GM19468 (cell line): ENCODE measurements around the gene WFDC5.

Experiments
- ATAC-seq: cut with Tn5 transposase; IDR thresholded peaks from one replicate; pipeline ENCODE4 v1.9.1; 2021; ENCODE audit warnings: mild to moderate bottlenecking, moderate library complexity, moderate number of reproducible peaks; ENCODE audit not compliant: unreplicated experiment; ENCODE audit errors: extremely low read depth

Gene WFDC5

DNA sequence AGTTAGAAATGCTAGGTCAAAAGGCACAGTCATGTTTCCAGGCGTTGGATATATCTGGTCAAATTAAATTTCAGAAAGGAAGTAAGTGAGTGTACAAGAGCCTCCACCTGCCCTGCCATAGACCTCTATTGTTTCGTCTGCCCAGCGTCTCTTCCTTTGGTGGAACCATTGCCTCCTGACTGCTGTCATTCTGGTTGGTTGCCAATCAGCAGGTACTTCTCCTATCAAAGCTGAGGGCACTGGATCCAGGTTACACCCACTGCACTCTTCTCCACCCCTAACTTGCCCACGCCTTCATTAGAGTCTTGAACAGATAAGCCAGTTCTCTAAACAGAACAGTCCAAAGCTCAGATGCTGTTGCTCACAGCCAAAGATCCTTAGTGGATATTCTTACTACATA lies 2.6 kb upstream of the WFDC5 start:
- ATAC-seq, result no peak

- ATAC-seq, result no peak
Observed at GRCh38 chr20:45115829-45116228, 855 bp upstream of the WFDC5 start.

- no peak for ATAC-seq
Observed at GRCh38 chr20:45115386-45115774, 406 bp upstream of the WFDC5 start.

GRCh38 chr20:45113865-45114264 lies 1.1 kb downstream of the WFDC5 start:
- ATAC-seq, result no peak

- no peak for ATAC-seq
Observed at GRCh38 chr20:45112754-45113153, 2.2 kb downstream of the WFDC5 start.

DNA sequence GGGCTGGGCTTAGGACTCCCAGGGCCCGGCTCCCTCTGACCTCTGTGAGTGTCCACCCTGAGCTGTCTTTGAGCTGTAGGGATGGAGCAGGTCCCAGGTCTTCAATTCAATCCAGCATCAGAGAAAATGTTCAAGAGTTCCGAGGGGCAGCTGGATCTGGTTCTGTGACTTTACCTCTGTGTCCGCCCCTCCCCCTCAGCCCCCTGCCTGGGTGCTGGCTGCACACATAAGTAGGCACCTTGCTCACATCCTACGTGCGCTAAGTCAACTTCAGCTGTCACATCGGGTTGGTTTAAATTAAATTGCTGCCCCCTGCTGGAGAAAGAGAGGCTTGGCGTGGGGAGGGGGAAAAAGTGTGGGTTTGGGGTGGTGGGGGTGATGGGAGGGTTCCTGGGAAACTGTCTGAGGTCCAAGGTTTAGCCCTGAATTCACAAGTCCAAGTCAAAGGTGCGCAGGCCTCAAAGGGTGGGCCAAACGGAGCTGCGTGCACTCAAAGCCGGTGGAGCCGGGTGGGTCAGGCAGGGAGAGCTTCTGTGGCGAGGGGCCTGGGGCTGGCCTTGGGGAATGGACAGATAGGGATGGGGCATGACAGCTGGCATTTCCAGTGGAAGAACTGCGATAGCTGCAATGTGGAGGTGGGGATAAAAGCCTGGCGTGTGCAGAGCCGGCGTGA lies 3.0 kb downstream of the WFDC5 start:
- ATAC-seq, result no peak

- no peak for ATAC-seq
Observed at GRCh38 chr20:45111285-45111684, 3.7 kb downstream of the WFDC5 start.

DNA sequence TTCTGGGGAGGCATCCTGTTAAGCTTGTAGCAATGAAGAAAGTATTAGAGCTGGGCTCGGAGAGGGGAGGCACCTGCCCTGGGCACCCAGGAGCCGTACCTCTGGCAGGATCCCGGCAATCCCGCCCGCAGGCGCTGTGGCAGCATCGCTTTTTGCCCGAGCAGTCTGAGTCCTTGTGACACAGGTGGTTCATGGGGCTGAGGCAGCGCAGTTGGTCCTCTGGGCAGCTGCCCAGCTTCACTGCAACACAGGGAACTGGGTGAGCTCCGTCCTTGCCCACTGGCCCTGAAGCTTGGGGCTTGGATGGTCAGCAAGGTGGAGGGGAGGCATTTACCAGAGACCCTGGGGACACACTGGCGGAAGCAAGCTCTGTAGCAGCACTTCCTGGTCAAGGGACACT lies 4.7 kb downstream of the WFDC5 start:
- no peak for ATAC-seq

DNA sequence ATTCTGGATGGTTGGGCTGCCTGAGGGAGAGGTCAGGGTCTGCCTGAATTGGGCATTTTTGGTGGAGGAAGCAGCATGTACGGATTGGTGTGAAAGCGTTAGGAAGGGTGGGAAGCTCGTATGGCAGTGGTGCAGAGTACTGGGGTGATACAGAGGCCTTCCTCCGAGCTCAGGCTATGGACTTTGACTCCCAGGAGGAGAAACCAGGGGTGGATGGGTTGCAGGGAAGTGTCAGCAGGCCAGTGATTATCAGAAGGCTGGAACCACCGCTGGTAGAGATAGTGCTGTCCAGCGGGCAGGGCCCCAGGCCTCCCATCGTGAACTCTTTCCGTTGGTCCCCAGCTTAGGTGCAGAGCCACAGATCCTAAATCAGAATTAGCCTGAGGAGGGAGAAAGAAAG lies 5.3 kb downstream of the WFDC5 start:
- ATAC-seq, result no peak

DNA sequence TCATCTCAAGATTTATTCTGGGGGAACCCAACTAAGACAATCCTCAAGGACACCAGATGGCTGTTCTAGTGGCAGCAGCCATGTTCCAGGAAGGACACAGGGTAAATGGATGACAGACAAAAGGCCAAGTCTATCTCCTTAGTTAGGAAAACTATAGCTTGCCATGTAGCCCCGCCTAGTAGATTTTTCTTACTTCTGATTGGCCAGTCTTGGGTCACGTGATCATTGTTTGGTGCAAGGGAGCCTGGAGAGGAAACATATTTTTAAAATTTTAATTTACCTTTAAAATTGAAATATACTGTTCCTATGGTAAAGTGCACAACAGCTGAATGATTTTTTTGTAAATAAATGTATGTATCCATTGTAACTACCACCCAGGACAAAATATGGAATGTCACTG lies 9.7 kb downstream of the WFDC5 start:
- no peak for ATAC-seq

GRCh38 chr20:45104786-45105185 lies 10.2 kb downstream of the WFDC5 start:
- no peak for ATAC-seq

DNA sequence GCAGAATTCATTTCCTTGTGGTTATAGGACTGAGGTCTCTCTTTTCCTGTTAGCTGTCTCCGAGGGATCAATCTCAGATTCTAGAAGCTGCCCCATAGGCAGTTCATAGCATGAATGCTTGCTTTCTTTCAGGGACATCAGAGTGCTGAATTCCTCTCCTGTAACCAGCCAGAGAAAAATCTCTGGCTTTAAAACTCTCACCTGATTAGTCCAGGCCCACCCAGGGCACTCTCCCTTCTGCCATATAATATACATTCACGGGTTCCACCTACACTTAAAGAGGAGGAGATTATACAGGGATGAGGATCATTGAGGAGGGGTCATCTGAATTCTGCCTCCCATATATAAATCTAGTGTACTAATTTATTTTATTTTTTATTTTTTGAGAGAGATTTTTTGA lies 11.9 kb downstream of the WFDC5 start:
- ATAC-seq, result no peak

GRCh38 chr20:45101333-45101850 lies 13.6 kb downstream of the WFDC5 start:
- no peak for ATAC-seq

DNA sequence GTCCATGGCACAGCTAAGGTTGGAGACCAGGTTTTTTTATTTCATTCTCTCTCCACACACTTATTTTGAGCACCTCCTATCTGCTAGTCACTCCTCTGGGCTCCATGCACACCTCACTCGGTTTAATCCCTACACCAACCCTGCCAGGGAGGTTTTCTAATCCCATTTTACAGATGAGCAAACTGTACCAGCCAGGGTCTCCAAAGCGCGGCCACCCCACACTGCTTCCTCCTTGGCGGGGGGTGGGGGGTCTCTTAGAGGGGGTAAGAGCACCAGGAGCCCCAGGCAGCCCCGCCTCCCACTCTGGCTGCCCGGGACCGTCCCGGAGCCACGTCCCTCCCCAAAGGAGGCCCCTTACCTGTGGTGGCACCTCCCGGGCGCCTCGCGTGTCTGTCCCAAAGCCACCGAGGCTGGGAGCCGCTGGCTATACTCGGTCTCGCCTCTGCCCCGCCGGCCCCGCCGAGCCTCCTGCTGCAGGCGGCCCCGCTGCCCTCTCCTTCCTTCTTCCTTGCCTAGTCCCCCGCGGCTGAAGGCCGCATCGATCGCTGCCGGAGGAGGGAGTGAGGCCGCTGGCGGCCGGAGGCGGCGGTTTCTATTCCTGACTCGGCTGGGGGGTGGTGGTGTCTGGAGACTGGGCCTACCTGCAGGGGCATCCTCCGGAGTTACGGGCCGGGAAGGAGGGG lies 14.3 kb downstream of the WFDC5 start, which contains the start of gene KCNS1:
KCNS1 (minus strand) TSS at position 565 of the 683 bp plus-strand sequence. CDS start 1,891 bp downstream, outside the sequence.
- no peak for ATAC-seq

DNA sequence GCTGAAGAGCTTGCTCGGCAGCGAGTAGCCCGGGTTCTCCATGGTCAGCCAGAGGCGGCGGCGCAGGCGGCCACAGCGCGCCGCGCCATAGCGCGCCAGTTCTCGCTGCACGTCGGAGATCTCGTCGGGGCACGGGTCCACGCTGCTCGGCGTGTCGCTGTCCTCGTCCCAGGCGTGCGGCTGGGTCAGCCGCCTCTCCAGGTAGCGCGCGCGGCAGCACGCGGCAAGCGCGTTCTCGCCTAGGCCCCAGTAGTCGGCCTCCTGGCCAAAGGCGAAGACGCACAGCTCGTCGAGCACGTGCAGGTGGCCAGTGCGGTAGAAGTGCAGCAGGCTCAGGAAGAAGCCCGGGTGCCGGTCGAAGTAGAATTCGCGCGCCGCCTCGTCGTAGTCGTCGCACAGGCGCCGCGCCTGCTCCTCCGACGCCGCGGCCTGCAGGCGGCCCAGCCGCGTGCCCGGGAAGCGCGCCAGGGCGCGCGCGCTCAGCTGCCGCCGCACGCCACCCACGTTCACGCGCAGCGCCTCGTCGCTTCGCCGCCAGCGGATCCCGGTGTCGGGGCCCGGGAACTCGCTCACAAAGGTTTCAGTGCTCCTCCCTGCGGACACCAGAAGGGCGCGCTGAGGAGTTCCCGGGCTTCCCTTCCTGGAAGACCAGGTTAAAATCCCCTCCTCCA lies 16.7 kb downstream of the WFDC5 start:
- no peak for ATAC-seq

DNA sequence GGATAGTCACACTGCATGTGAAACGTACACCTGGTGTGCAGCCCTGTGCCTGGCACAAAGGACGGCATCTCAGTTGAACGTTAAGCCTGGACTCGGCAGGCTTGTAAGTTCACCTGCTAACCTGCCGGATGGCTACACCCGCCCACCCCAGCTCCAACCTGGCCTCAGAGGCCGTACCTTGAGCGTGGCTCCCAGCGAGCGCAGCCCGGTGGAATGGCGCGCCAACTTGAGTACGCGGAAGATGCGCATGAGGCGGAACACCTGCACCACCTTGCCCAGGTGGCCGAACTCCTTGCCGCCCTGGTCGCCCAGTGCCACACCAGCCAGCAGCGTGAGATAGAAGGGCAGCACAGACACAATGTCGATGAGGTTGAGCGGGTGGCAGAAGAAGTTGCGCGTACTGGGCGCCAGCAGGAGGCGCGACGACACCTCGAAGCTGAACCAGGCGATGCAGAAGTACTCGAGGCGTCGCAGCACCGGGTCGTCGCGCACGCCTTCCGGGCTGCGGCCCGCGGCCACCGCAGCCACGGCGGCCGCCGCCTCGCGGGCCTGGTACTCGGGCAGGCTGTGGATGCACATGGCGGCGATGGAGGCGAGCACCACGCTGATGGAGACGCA lies 17.4 kb downstream of the WFDC5 start:
- no peak for ATAC-seq

GRCh38 chr20:45096781-45097180 lies 18.2 kb downstream of the WFDC5 start:
- no peak for ATAC-seq

DNA sequence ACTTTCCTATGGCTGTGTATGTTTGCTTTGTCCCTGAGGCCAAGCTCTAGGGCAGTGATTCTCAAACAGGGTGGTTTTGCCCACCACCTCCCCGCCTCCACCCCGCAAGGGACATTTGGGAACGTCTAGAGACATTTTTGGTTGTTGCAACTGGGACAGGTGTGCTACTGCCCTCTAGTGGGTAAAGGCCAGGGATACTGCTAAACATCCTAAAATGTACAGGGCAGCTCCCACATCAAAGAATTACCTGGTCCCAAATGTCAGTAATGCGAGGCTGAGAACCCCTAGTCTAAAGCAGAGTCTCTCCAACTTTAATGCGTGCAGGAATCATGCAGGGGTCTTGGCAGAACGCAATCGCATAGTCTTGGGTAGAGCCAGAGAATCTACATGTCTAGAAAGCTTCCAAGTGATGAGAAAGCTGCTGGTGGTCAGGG lies 19.2 kb downstream of the WFDC5 start:
- no peak for ATAC-seq

DNA sequence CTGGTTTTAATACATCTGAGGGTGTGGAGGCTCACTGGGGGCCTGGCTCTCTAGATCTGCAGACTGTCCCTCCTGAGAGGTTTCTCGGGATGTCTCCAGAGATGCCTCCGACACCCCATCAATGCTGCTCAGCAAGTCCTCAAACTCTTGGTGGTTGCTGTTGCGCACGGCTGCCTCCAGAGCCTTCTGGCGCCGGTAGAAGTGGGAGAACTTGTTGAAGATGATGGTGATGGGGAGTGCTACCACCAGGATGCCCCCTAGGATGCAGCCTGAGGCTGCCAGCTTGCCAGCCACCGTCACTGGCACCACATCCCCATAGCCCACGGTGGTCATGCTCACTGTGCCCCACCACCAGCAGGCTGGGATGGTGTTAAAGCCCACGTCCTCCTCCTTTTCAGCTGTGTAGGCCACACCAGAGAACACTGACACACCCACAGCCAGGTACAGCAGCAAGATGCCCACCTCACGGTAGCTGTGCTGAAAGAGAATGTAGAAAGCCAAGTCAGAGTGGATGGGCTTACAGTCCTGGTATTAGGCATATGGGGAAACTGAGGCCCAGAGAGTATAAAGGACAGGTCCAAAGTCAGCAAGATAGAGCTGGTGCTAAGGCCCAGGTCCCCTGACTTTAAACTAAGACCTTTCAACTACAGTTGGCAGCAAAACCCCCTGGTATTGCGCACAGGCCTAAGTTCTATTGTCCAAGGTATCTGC lies 20.0 kb downstream of the WFDC5 start:
- no peak for ATAC-seq

DNA sequence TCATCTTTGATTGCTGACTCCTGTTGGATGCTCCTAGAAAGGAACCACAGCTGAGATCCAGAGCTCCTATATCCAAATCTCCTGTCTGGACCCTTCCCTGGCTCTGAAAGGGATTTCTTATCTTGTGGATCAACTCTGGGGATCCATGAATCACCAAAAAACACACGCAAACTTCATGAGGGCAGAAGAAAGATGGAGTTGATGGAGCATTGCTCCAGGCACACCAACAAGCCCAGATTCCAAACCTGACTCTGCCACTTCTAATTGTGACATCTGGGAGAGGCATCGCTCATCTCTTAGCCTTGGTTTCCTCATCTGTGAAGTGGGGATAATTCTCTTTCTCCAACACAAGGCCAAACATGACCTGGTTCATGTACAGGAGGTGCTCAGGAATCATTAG lies 20.8 kb downstream of the WFDC5 start:
- no peak for ATAC-seq
